HG03064 (cell line): ENCODE measurements around the gene SLC37A4.
"Not testable (repeated sequence)": the region's sequence is repeated elsewhere in the genome, so short reads cannot be mapped to it uniquely, and the experiment has no call there.

Experiments
- ATAC-seq: cut with Tn5 transposase; IDR thresholded peaks from one replicate; pipeline ENCODE4 v1.9.1; 2021; ENCODE audit warnings: low read depth; ENCODE audit not compliant: unreplicated experiment

The SLC37A4 gene

GRCh38 chr11:119042927-119043326 is 12.2 kb upstream of the SLC37A4 start:
- ATAC-seq = no peak

GRCh38 chr11:119041821-119042514 is 11.3 kb upstream of the SLC37A4 start:
- no peak for ATAC-seq

GRCh38 chr11:119039471-119039870 is 8.8 kb upstream of the SLC37A4 start:
- ATAC-seq = not testable (repeated sequence)

- ATAC-seq = no peak
Measured at GRCh38 chr11:119038884-119039283, 8.2 kb upstream of the SLC37A4 start.

GRCh38 chr11:119034813-119035212 is 4.1 kb upstream of the SLC37A4 start:
- no peak for ATAC-seq

- ATAC-seq = not testable (repeated sequence)
Measured at GRCh38 chr11:119033421-119033820, 2.7 kb upstream of the SLC37A4 start.

GRCh38 chr11:119031912-119032280 is 1.2 kb upstream of the SLC37A4 start:
- no peak for ATAC-seq

GRCh38 chr11:119030029-119030328 is 698 bp downstream of the SLC37A4 start:
- peak; percentile 16 for ATAC-seq

GRCh38 chr11:119029340-119030028 is 1.2 kb downstream of the SLC37A4 start:
- ATAC-seq = no peak

- no peak for ATAC-seq
Measured at GRCh38 chr11:119029069-119029339, 1.7 kb downstream of the SLC37A4 start.

GRCh38 chr11:119028346-119029068 is 2.2 kb downstream of the SLC37A4 start:
- no peak for ATAC-seq

- no peak for ATAC-seq
Measured at GRCh38 chr11:119027561-119028345, 2.9 kb downstream of the SLC37A4 start.

GRCh38 chr11:119026970-119027369 is 3.7 kb downstream of the SLC37A4 start:
- ATAC-seq = no peak

GRCh38 chr11:119025978-119026766 is 4.5 kb downstream of the SLC37A4 start:
- no peak for ATAC-seq

- no peak for ATAC-seq
Measured at GRCh38 chr11:119025541-119025940, 5.1 kb downstream of the SLC37A4 start.

GRCh38 chr11:119025099-119025473 is 5.6 kb downstream of the SLC37A4 start:
- no peak for ATAC-seq

GRCh38 chr11:119024430-119025098 is 6.1 kb downstream of the SLC37A4 start:
- no peak for ATAC-seq

GRCh38 chr11:119023741-119024140 is 6.9 kb downstream of the SLC37A4 start:
- ATAC-seq = no peak

GRCh38 chr11:119021631-119022030 is 9.0 kb downstream of the SLC37A4 start:
- no peak for ATAC-seq

GRCh38 chr11:119019996-119020395 is 10.7 kb downstream of the SLC37A4 start:
- ATAC-seq = no peak
